ENCODE measurements around the gene TMEM132C.

DNA sequence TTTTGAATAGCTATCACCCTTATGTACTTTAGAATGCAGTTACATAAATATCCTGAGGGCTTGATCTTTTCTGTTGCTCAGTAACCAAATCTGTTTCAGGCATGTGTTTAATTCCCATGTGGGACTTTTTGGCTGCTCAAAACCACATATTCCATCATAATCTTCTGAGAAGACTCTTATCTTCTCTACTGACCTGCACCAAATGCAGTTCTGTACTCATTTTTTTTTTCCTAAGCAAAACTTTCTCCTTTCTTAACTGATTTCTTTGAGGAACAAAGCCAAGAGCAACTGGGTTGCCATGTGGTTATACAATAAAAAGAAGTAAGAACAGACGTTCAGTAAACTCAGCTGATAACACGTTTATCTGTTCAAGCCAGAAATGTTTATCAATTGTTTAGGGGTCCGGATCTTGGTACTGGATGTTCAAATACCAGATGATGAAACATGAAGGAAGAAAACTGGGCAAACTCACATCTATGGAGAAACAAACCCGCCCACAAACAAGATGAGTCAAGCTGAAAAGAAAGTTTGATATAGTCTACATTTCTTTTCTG lies 50.1 kb downstream of the TMEM132C start:
- TF ChIP-seq RFX5 (IDR thresholded peaks at IDR 0.05; ENCODE audit: low read depth, low read length) (no peak), CEBPB (IDR thresholded peaks at IDR 0.05; ENCODE audit: low read depth, low read length) (no peak)
- TF ChIP-seq, protein P1, sequence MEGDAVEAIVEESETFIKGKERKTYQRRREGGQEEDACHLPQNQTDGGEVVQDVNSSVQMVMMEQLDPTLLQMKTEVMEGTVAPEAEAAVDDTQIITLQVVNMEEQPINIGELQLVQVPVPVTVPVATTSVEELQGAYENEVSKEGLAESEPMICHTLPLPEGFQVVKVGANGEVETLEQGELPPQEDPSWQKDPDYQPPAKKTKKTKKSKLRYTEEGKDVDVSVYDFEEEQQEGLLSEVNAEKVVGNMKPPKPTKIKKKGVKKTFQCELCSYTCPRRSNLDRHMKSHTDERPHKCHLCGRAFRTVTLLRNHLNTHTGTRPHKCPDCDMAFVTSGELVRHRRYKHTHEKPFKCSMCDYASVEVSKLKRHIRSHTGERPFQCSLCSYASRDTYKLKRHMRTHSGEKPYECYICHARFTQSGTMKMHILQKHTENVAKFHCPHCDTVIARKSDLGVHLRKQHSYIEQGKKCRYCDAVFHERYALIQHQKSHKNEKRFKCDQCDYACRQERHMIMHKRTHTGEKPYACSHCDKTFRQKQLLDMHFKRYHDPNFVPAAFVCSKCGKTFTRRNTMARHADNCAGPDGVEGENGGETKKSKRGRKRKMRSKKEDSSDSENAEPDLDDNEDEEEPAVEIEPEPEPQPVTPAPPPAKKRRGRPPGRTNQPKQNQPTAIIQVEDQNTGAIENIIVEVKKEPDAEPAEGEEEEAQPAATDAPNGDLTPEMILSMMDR (conservative IDR thresholded peaks at IDR 0.05; ENCODE audit: low read depth, low read length): no peak

Measured in IMR-90 (cell line).